HG03025 (cell line): Measurements from ENCODE around the gene PPFIA1.
"Not testable (repeated sequence)": the region's sequence is repeated elsewhere in the genome, so short reads cannot be mapped to it uniquely, and the experiment has no call there.

ENCODE experiments used
- ATAC-seq: cut with Tn5 transposase; IDR thresholded peaks from one replicate; pipeline ENCODE4 v1.9.1; 2021; ENCODE audit warnings: mild to moderate bottlenecking, moderate library complexity; ENCODE audit not compliant: unreplicated experiment, low FRiP score

PPFIA1 gene

GRCh38 chr11:70250876-70251658, 19.4 kb upstream of the PPFIA1 start:
- no peak for ATAC-seq

DNA sequence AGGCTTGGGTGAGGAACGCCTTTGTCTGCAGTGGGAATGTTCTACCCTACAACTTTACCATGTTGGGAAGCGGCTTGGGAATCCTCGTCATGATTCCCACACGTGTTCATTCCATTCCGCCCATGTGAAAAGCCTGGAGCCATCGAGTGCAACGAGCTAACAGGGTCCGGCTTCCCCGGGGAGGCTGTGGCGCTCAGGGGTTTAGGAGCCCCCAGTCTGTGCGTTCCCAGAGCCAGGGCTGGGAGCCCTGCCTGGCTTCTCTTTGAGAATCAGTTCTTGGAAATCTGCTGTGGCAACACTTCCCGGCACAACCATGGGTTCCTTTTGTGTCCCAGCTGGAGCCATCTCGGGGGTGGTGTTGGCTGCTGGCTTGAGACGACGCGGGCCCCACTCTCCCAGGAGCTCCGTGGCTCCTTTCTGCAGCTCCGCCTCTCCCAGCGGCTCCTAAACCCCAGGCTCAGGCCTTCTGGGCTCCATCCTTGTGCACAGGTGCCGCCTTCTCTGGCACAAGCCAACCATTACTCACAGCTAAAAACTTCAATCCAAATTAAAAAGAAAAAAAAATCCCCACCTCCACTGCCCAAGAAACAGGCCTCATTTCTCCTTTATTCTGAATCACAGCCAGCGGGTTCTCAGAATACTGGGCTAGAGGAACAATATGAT, 18.7 kb upstream of the PPFIA1 start:
- no peak for ATAC-seq

- ATAC-seq, result no peak
Observed at GRCh38 chr11:70252844-70253243, 17.6 kb upstream of the PPFIA1 start.

- ATAC-seq, result no peak
Observed at GRCh38 chr11:70255477-70256116, 14.9 kb upstream of the PPFIA1 start.

- not testable (repeated sequence) for ATAC-seq
Observed at GRCh38 chr11:70259077-70259476, 11.4 kb upstream of the PPFIA1 start.

- no peak for ATAC-seq
Observed at GRCh38 chr11:70262951-70263350, 7.5 kb upstream of the PPFIA1 start.

DNA sequence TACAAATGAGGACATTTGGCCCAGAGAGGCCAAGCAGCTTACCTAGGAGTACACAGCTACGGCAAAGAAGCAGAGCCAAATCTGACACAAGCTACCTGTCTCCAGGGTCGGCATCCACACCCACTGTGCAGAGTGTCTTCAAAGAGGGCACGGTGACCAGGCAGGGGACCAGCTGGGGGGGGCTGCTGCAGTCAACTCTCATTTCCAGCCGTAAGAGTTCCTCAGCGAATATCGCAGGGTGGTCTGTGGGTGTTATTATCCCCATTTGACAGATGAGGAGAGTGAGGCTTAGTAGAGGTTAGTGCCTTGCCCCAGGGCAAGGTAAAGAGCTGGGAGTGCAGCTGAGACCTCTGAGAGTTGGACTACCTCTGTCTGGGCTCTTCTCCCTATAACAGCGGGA, 7.1 kb upstream of the PPFIA1 start:
- no peak for ATAC-seq

- no peak for ATAC-seq
Observed at GRCh38 chr11:70265341-70265740, 5.1 kb upstream of the PPFIA1 start.

GRCh38 chr11:70267405-70267950, 3.0 kb upstream of the PPFIA1 start:
- ATAC-seq, result no peak

DNA sequence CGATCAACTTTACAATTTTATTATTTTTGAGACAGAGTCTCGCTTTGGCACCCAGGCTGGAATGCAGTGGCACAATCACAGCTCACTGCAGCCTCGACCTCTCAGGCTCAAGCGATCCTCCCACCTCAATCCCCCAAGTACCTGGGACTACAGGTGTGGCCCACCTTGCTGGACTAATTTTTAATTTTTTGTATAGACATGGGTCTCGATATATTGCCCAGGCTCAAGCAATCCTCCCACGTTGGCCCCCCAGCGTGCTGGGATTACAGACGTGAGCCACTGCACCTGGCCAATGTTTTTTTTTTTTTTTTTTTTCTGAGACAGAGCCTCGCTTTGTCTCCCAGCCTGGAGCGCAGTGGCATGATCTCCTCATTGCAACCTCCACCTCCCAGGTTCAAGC, 2.0 kb upstream of the PPFIA1 start:
- no peak for ATAC-seq

- peak; percentile 31 for ATAC-seq
Observed at GRCh38 chr11:70270877-70271648, 573 bp downstream of the PPFIA1 start.

DNA sequence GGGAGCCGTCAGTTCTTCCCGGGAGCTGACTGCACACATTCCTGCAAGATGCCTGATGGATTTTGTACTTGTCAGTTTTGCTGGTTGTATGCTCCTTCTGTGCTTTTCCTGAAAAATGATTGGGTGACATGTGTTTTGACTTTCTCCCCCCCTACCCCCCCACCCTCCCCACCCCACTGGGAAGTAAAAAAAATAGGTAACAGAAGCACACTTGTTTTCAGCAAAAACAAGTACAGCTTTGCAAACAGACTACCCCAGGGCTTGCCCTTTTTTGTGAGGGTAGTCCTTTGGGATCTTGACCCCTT, 1.1 kb downstream of the PPFIA1 start:
- ATAC-seq, result no peak

DNA sequence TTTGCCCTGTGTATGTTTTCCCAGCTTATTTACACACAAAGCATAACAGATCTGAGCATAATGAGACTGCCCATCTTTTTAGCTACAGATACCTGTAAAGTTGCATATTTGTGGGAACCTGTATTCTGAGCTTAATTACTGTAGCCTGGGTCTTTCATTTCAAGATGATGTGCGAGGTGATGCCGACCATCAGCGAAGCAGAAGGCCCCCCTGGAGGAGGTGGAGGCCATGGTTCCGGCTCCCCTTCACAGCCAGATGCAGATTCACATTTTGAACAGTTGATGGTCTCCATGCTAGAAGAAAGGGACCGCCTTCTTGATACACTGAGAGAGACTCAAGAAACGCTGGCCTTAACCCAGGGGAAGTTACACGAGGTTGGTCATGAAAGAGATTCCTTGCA, 1.5 kb downstream of the PPFIA1 start:
- ATAC-seq, result no peak

DNA sequence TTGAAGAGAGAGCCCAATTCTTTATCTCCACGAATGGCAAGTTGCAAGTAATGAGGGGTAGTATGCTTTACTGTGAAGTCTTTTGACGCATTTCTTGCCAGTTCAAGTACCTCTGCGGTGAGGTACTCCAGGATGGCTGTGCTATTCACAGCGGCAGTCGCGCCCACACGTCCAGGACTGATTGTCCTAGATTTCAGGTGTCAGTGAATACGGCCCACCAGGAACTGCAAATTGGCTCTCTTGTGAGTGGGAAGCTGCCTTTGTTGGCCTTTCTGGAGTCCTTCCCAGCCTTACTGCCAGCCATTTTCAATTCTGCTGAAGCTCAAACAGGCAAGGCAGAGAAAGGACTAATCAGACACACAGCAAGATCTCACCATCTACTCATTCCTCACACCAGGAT, 8.5 kb downstream of the PPFIA1 start:
- ATAC-seq, result no peak

- ATAC-seq, result no peak
Observed at GRCh38 chr11:70281156-70281609, 10.7 kb downstream of the PPFIA1 start.

DNA sequence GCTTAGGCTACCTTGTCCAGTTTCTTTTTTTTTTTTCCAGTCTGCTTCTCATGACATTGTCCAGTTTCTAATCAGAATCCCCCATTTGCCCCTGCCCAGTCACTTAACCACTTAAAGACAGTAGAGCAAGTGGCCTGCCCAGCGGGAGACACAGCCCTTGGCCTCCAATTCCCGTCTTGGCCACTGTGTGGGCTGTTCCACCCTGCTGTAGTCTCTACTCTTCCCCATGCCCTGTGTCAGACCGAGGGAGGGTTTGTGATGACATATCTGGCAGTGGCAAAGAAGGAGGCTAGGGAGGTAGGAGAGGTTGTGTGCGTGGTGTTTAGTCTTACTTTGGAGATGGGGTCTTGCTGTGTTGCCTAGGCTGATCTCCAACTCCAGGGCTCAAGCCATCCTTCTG, 11.5 kb downstream of the PPFIA1 start:
- ATAC-seq, result no peak

- ATAC-seq, result no peak
Observed at GRCh38 chr11:70288721-70289120, 18.2 kb downstream of the PPFIA1 start.

DNA sequence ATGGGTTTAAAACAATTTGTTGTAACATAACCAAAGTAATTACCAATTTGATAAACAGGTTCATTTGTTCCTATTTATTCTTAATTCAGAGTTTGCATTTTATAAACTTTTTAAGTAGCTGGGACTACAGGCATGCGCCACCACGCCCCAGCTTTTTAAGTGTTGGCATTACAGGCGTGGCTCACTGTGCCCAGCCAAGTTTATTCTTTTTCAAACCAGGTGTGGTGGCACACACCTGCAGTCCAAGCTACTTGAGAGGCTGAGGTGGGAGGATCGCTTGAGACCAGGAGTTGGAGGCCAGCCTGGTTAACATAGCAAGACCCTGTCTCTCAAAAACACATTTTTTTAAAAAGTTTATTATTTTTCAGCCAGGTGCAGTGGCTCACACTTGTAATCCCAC, 19.1 kb downstream of the PPFIA1 start:
- no peak for ATAC-seq

DNA sequence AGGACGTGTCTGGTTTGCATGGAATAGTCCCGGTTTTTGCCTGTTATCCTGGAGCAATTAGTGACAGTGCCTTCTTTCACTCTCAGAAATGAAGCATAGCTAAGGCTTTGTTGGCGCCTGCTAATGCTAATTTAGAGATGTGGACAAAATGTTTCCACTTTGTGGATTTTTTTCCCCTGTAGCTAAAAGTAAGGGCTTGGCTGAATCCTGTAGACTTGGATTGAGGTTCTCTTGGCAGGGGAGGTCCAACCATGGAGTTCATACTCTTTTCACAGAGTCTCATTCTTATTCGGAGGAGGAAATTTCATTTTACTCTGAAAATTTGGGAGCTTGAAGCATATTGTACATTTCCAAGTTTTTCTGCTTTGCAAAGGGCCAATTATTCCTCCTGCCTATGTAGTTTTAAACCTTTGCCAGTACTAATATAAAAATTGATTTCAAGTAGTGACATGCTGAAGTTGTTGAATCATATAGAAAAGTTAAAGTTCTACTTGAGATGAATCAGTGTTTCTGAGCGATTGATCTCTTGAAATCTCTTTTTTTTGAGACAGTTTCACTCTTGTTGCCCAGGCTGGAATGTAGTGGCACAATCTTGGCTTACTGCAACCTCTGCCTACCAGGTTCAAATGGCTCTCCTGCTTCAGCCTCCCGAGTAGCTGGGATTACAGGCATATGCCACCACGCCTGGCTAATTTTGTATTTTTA, 20.0 kb downstream of the PPFIA1 start:
- ATAC-seq, result no peak

DNA sequence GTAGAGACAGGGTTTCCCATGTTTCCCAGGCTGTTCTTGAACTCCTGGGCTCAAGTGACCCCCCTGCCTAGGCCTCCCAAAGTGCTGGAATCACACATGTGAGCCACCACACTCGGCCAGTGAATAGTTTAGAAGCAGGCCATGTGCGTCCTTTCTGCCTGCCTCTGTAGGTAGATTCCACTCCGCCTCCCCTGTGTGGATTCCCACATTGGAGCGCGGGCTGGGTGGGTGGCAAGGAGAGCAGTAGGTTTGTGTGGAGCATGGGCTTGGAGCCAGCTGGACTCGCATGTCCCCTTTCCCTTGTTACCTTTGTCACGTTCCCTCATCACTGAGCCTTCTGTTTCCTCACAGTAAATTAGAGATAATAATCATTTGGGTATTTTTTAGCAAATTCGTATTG, 21.7 kb downstream of the PPFIA1 start:
- ATAC-seq, result no peak
